ENCODE data around the gene SLC25A42. TPM values are rescaled to one million over a fixed set of nuclear protein-coding genes. Genes with fewer than 3 reads are reported as not detected.

Gene SLC25A42
- total RNA-seq, 2 experiments from 2014 or later = 12.2 to 12.7 TPM

DNA sequence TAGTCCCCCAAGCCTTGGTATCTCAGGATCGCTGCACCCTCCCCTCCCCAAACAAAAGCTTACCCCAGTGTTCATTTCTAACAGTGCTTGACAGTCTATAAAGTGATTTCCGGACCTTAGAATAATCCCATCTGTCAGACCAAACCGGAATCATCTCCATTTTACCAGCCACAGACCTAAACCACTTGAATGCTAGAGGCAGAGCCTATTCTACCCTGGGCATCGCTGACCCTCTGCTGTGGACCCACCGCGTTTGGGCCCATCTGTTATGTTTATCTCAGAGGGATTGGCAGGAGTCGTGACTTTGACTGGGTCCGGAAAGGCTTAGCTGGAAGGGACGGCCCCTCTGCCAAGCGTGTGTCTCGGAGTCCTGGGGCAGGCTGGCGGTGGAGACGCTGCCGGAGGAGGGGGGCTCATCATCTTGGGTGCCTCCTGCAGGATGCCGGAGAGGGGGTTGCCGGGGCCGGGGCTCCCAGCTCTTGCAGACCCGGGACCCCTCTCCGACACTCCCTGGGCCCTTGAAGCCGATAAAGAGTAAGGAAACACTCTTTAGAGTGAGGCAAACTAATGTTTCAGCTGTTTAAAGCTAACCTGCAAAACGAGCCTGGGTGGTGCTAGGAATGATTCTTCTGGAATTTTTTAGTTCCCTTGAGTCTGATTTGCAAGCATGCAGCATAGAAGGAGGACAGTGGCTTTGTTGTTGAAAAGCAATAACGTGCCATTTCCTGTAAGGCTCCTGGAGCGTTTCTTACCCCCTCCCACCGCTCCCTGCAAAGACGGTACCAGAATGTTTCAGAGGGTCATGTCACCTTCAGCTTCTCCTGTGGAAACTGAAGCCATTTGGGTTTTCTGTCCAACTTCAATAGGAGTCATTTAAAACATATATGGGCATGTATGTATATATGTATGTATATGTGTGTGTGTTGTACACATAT, 1.3 kb downstream of the SLC25A42 start:
- POLR2A ChIA-PET = interaction anchor here (0.5 to 0.6 kb wide), 2 partner anchors 71 to 391 kb away, joined by 3 to 6 read pairs; no protein-coding TSS in a partner anchor
- CTCF ChIA-PET = interaction anchor here (0.6 to 1.5 kb wide), 3 partner anchors 11 to 946 kb away, joined by 3 to 5 read pairs (median 4); no protein-coding TSS in a partner anchor

DNA sequence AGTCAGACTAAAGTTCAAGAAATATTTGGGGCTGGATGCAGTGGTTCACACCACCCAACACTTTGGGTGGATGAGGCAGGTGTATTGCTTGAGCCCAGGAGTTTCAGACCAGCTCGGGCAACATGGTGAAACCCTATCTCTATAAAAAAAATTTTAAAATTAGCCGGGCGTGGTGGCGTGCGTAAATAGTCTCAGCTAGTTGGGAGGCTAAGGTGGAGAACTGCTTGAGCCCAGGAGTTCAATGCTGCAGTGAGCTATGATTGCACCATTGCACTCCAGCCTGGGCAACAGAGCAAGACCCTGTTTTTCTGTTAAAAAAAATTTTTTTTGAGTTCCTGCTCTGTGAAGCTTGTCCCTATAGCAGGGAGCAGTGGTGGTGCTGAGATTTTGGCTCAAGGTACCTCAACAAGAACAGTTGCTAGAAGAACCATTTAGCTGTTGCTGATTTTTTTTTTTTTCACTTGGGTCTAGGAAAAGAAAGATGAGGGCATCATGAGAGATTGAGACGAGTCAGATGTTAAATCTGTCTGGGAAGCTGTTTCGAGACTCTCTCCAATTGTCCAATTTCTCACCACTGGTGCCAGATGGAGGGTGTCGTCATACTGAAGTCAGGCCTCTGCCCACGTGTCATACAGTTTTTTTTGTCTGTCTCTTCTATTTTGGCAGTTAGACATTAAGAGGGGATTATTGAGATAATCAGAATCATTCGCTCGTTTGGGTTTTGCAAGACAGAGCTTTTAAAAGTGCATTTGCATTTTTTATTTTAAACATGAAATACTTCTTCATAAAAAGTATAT, 3.7 kb downstream of the SLC25A42 start:
- POLR2A ChIA-PET = interaction anchor here (0.6 kb wide), 1 partner anchor 548 kb away, joined by 7 read pairs; no protein-coding TSS in a partner anchor
- CTCF ChIA-PET = no interaction called here

DNA sequence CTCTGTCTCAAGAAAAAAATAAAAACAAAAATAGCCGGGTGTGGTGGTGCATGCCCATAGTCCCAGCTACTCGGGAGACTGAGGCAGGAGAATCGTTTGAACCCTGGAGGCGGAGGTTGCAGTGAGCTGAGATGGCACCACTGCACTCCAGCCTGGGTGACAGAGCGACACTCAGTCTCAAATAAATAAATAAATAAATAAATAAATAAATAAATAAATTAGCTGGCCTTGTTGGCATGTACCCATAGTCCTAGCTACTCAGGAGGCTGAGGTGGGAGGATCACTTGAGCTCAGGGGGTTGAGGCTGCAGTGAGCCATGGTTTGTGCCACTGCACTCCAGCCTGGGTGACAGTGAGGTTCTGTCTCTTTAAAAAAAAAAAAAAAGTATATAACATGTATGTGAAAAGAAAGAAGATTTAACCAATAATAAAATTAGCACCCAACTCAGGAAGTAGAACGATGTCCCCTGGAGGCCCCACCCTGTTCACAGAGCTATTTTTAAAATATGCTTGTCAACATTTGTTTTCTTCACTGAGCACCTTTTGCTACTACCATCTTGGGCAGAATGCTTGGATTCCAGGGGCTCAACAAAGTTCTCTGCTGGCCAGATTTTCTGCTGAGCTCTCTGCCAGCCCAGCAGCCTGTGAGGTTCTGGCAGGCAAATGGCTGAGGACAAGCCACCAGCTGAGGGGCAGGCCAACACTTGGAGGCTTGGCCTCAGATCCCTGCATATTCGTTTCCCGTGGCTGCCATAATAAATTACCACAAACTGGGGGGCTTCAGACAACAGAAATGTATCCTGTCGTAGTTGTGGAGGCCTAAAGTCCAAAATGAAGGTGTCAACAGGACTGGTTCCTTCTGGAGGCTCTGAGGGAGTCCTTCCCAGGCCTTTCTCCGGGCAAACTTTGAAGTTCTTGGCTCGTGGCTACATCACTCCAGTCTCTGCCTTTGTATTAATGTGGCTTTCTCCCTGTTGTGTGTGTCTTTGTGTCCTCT, 5.2 kb downstream of the SLC25A42 start:
- ChIA-PET POLR2A (interaction anchor here (0.7 kb wide), 1 partner anchor 255 kb away, joined by 3 read pairs; no protein-coding TSS in a partner anchor), CTCF (no interaction called here)

DNA sequence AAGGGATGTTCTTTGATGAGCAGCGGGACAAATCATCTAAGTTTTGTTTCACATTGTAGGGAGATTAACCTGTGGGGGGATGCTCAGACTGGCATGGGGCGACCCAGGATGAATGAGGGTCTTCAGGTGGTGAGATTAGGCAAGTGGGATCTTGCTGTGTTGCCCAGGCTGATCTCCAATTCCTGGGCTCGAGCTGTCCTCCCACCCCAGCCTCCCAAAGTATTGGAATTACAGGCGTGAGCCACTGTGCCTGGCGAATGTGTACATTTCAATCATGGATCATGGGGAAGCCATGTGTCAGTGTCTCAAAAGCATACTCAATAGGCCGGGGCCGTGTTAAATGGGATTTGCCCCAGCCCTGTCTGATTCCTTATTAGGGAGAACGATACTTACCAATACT, 8.1 kb downstream of the SLC25A42 start:
- ChIA-PET CTCF (no interaction called here), POLR2A (interaction anchor here (0.7 kb wide), 1 partner anchor 10 kb away, joined by 5 read pairs; no protein-coding TSS in a partner anchor)

DNA sequence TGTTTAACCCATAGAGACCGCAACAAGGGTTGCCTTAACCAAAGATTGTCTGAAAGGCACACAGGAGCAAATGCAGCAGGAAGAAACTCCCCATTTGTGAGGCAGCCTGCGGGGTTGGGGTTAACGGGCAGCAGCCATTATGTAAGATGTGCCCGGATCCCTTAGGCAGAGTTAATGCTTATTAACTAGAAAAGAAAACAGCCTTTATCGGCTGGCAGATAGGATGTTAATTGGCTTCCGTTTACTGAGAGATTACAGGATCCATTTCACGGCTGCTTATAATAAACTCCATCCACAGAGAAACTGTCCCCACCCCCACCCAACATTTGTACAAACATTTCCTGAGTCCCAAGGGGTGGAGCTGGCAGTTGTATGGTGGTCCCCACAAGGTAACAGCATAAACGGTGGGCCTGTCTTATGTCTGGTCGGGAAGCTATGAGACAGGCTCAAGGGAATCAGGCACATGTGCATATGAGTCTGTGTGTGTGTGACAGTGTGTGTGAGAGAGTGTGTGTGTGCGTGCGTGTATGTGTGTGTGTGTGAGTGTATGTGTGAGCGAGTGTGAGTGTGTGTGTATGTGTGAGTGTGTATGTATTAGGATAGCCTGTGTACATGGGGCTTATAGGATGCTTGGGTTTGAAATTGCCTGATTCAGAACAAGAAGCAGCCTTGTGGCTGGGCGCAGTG, 10.5 kb downstream of the SLC25A42 start:
- ChIA-PET POLR2A (no interaction called here), CTCF (interaction anchor here (1.0 kb wide), 1 partner anchor 11 kb away, joined by 4 read pairs; the partner anchor contains the start of gene SLC25A42)

DNA sequence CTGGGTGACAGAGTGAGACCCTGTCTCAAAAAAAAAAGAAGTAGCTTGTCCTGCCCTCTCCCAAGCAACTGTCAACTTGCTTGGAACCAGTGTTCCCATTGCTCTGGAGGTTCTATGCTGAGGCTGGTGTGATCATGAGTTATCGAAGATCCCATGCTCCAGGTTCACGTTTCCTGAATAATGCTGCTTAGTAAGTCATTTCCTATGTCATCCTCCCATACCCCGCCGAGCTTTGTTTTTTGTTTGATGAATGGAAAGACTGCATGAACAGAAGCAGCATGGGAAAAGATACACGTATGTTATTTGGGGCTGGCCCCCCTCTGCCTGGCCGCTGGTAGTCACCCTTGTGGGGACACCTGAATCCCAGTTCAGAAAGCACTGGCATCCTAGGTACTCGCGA, 11.3 kb downstream of the SLC25A42 start:
- ChIA-PET CTCF (interaction anchor here (1.0 kb wide), 1 partner anchor 12 kb away, joined by 4 read pairs; the partner anchor contains the start of gene SLC25A42), POLR2A (no interaction called here)

DNA sequence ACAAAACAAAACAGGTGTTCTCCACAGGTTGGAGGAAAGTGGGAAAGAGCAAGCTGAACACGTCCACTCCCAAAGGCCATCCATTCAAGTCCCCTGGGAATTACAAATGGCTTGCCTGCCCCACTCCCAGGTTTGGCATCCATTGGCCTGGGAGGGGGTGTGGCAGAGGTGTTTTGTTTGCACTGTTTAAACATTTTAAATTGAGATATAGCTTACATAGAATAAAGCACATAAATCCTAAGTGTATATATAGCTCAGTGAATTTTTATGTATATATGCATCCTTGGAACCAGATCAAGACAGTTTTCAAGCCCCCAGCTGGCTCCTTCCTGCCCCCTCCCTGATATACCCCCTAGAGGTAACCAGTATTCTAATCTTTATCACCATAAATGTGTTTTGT, 12.7 kb downstream of the SLC25A42 start:
- ChIA-PET POLR2A (interaction anchor here (0.5 kb wide), 1 partner anchor 104 kb away, joined by 4 read pairs; no protein-coding TSS in a partner anchor), CTCF (interaction anchor here (0.7 to 1.2 kb wide), 2 partner anchors 12 kb away, joined by 3 to 5 read pairs; no protein-coding TSS in a partner anchor)

DNA sequence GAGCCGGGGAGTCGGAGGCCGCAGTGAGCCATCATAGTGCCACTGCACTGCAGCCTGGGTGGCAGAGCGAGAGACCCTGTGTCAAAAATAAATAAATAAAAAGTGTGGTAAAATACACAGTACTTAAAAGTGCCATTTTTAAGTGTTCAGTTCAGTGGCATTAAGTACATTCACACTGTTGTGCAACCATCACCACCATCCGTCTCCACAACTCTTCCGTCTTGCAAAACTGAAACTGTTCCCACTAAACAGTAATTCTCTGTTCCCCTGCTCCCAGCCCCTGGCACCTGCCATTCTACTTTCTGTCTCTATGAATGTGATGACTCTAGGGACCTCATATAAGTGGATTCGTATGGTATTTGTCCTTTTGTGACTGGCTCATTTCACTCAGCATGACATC, 13.3 kb downstream of the SLC25A42 start:
- POLR2A ChIA-PET = interaction anchor here (0.5 kb wide), 1 partner anchor 104 kb away, joined by 4 read pairs; no protein-coding TSS in a partner anchor
- CTCF ChIA-PET = interaction anchor here (0.7 to 1.2 kb wide), 2 partner anchors 11 to 12 kb away, joined by 3 to 5 read pairs; no protein-coding TSS in a partner anchor

DNA sequence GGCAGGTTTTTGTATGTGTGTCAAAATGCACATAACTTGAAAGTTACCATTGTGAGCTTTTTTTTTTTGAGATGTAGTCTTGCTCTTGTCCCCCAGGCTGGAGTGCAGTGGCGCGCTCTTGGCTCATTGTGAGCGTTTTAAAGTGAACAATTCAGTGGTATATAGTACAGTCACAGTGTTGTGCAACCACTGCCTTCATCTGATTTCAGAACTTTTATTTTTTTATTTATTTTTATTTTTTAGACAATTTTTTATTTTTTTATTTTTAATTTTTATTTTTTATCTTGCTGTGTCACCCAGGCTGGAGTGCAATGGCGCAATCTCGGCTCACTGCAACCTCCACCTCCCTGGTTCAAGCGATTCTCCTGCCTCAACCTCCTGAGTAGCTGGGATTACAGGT, 15.0 kb downstream of the SLC25A42 start:
- ChIA-PET CTCF (no interaction called here), POLR2A (no interaction called here)

DNA sequence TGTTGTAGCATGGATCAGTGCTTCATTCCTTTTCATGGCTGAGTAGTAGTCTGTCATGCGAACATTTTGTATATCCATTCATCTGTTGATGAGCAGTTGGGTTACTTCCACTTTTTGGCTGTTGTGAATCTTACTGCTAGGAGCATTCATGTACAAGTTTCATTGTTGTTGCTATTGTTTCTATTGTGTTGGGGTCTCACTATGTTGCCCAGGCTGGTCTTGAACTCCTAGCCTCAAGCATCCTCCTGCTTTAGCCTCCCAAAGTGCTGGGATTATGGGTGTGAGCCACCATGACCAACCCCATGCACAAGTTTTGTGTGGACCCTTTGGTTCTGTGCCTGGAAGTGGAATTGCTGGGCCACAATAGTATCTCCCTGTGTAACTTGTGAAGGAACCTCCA, 15.8 kb downstream of the SLC25A42 start:
- CTCF ChIA-PET = no interaction called here
- POLR2A ChIA-PET = no interaction called here

DNA sequence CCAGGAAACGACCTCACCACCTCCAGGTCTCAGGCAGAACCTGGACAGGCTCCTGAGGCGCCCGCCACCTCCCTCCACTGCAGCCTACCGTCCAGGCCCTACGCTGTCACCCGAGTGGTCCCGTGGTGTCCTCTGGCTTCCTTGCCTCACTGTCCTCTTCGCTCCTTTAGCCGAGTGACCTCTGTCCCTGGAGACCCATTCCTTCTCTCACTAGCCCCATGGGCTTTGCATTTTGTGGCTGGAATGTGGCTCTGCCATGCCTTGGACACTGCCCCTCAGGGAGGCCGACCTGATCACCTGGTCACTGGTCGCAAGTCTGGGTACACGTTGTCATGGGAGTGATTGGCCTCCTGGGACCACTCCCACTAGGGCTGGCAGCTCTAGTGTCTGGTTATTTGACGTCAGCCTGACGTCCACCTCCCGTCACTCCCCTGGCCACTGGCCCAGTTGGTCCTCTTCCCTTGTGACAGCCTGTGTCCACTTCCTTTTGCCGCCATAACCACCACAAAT, 17.9 kb downstream of the SLC25A42 start:
- CTCF ChIA-PET = no interaction called here
- POLR2A ChIA-PET = no interaction called here

DNA sequence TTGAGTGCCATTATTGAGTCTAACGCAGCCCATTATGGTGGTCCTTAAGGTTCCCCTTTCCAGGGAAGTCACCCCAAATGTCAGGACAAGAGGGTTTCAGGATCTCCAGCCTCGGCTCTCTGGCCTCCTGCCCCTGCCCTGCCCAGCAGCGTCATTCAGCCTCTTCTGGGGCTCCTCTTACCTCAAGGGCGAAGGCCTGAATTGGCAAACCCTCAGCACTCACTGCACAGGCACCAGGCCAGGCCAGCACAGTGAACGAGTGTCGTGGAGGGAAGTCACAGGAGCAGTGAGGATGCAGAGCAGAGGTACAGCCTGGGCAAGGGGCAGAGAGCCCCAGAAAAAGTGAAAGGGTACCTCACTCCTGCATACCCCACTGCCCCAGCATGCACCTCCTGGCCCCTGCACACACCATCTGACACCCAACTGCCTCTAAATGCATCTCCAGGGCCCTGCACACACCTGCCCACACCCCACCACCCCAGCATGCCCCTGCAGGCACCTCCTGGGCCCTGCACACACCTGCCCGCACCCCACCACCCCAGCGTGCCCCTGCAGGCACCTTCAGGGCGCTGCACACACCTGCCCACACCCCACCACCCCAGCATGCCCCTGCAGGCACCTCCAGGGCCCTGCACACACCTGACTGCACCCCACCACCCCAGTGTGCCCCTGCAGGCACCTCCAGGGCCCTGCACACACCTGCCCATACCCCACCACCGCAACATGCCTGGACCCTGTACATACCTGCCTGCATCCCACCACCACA, 19.8 kb downstream of the SLC25A42 start:
- CTCF ChIA-PET = no interaction called here
- POLR2A ChIA-PET = no interaction called here

DNA sequence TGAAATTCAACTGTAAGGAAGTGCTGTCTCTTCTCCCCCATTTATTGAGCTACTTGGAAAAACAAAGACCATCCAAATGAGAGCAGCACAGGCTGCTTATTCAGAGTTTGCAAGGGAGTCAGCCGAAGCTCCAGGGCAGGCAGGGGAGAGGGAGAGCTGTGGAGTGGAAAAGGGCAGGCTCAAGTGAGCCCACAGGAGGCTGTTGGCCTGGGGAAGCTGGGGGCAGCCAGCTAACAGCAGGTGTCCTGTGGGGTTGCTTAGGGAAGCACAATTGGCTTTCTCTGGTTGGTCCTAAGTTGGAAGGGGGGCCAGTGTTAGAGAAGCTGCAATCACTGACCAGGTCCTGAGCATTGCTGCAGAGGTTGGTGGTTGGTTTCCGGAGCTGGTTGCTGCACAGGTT, 23.9 kb downstream of the SLC25A42 start:
- ChIA-PET CTCF (interaction anchor here (1.0 to 1.4 kb wide), 2 partner anchors 11 to 28 kb away, joined by 3 read pairs; no protein-coding TSS in a partner anchor), POLR2A (interaction anchor here (0.5 kb wide), 1 partner anchor 116 kb away, joined by 3 read pairs; no protein-coding TSS in a partner anchor)

DNA sequence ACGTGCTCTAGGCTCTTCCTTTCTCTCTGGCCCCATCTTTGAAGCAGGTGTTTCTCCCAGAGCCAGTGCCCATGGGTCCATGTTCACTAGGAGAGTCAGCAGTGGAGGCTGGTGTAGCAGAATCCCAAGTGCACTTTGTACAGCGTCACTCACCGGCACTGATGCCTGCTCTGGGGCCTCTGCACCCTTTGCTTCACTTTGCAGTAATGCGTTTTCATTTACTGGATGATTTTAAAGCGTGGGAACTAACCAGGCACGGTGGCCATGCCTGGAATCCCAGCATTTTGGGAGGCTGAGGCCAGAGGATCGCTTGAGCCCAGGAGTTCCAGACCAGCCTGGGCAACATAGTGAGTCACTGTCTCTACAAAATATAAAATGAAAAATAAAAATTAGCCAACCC, 30.7 kb downstream of the SLC25A42 start:
- POLR2A ChIA-PET = no interaction called here
- CTCF ChIA-PET = no interaction called here

DNA sequence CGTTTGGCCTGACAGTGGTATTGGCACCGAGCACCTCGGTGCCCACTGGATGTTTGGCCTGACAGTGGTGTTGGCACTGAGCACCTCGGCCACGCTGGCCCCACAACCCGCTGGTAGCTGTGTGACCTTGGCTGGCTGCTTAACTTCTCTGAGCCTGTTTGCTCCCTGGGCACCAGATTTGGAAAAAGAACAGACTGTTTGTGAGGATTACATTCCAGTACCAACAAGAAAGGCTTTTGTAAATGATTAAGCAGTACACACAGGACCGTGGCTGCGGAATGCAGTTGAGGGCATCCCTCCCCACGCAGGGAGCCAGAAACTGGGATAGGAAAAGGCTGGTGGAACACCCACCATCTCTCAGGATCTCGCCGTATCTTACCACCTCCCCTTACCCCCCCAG, 31.9 kb downstream of the SLC25A42 start:
- POLR2A ChIA-PET = no interaction called here
- CTCF ChIA-PET = no interaction called here

DNA sequence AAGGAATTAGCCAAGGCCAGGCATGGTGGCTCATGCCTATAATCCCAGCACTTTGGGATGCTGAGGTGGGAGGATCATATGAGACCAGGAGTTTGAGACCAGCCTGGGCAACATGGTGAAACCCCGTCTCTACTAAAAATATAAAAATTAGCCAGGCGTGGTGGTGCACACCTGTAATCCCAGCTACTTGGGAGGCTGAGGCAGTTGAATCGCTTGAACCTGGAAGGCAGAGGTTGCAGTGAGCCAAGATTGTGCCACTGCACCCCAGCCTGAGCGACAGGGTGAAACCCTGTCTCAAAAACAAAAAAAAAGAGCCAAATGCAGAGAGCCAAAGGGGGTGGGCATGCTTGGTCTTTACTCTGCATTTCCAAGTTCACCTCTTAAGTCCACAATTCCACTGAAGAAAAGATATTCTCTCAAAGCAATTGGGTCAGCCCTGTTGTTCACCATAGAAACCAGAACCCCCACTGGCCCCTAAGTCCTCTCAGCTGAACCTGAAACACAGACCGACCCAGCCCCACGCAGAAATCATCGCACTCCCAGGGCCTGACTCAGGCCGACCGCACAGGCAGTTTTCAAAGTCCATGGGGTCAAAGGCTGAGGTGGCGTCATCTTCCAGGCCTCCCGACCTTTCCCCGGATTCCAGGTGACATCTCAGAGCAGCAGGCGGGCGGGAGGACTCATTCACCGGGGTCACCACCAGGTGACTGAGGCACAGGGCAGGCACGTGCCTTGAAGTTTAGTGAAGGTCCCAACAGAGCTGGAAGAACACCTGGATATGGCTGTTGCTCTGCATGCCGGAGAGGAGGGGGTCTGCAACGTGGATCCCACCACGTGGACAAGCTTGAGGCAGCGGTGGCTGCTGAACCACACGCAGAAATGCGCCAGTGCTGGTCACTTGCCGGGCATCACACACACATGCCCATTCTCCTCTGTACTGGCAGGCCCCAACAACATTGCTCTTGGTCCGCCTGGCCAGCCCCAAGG, 33.1 kb downstream of the SLC25A42 start:
- CTCF ChIA-PET = no interaction called here
- POLR2A ChIA-PET = interaction anchor here (0.6 kb wide), 1 partner anchor 176 kb away, joined by 3 read pairs; the partner anchor contains the start of gene TM6SF2
